Middle frontal gyrus (tissue), 1 donor: Measurements from ENCODE around the gene CHI3L1.

Experiments
- DNase-seq: peaks from one replicate; pipeline ENCODE4 v3.0.0-alpha.2; 2015; ENCODE audit warnings: low spot score; ENCODE audit errors: extremely low spot score

Gene CHI3L1

DNA sequence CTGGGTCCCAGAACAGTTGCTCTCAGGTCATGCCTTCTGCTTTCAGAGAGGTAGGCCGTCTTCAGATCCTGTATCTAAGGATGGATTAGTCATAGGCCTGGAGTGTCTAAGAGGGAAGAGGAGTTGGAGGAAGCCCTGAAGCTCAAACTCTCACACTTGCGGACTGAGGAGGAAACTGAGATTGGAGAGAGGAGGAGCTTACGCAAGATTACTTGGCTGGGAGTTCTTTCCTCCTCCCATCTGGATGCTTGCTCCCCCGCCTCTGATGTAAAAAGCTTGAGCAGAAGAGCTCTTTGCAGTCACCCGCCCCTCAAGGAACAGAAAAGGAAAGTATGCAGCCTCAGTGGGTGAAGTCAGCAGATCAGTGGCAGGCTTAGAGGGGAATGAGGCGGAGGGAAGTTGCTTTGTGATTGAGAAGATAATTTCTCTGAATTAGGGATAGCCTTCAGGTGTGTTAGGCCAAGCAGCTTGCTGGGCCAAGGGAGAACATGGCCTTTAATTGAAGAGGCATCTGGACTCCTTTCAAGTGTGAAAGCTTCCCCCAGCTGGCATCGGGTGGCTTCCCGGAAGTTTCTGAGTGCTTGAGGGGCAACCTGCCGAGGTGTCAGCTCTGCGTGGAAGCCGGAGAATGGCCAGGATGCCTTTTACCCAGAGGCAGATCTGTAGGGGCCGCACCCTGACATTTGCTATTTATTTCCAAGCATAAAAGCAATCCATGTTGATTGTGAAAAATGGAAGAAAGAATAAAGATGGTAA is 52.4 kb downstream of the CHI3L1 start:
- no peak for DNase-seq

DNA sequence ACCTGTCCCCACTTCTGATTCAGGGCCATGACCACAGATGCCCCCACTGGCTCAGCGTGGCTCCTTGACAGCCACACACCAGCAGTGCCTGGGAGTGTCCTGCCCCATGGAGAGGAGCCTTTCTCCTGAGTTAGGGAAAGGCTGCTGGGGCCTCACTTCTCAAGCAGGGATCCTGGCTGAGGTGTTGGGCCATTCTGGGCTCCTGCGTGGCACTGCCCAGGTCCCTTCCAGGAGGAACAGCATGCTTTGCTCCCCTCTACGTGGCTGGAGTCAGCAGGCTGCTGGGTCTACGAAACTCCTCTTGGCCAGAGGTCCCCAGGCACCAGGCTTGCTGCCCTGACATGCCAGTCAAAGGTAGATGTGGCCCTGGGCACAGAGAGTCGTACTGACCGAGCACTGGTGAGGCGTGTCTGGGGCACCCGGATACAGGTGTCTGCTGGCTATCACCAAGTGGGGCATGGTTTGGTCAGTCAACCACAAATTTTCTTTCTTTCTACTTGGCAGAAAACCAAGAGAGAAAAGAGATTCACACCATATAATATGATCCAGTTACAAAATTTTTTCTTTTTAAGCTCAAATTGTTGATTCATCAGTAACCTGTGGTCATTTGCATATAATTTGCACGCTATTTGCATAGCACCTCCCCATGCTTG is 54.8 kb downstream of the CHI3L1 start:
- no peak for DNase-seq

DNA sequence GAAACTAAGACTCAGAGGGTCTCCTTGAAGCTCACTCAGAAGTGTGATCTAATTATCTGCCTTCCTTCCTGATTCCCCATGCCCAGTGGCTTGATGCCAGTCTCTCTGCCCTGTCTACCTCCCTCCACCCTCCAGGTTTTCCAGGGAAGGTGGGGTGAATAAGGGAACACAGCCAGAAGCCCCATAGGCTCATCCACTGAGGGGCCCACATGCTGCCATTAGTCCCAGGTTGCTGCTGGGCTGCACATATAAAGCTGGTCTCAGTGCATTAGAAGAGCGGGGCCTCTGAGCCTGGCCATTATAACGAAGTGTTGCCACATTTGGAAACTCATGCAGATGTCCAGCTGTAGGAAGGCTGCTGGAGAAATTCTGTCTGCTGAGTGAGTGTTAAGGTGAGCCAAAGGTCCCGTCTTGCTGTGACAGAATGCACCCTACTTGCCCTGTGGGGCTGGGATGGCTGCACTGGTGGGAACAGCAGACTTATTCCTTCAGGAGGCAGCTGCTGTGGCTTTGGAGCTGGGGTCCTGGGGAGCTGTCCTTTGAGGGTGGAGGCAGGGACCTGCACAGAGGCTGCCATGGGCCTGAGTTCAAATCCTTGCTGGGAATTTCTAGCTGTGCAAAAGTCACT is 56.0 kb downstream of the CHI3L1 start:
- DNase-seq: no peak

GRCh38 chr1:203129501-203130231 is 56.8 kb downstream of the CHI3L1 start:
- DNase-seq: peak; percentile 72
